H1 (cell line): ENCODE data around the gene INPP4A. TPM values are rescaled to one million over a fixed set of nuclear protein-coding genes. Genes with fewer than 3 reads are reported as not detected.

ENCODE experiments used
- CTCF ChIA-PET: fragments of 300-600 bp; sonication (Branson Sonifier 250); formaldehyde crosslinking; loops from one replicate; lab custom pipeline; 2021; ENCODE audit not compliant: partially characterized antibody; lab: Charles Lee
- POLR2A ChIA-PET: fragments of 300-600 bp; sonication (Branson Sonifier 250); formaldehyde crosslinking; loops from one replicate; lab custom pipeline; 2021; ENCODE audit warnings: inconsistent platforms; ENCODE audit not compliant: partially characterized antibody; lab: Charles Lee
- DNase-seq, 2 experiments: peaks; one replicate each; pipeline versions ENCODE4 v3.0.0 to v3.0.0-alpha.2; 2010 to 2022; ENCODE audit warnings: low spot score in 2 of 2, low read depth in 1 of 2, mixed read lengths in 1 of 2
- FAIRE-seq: peaks from 2 replicates; lab custom pipeline; 2011; peaks lifted over from hg19 to GRCh38; lab: Jason Lieb, UNC
- H2AFZ ChIP-seq: 2 replicates; pipeline ENCODE4 v1.8.1; 2012; ENCODE audit warnings: low read length, inconsistent platforms
- H2AK5ac ChIP-seq: 2 replicates; pipeline ENCODE4 v1.6.1; 2013; ENCODE audit warnings: low read depth, low read length
- H2BK120ac ChIP-seq: replicated peaks from 2 replicates; pipeline ENCODE3; 2013; ENCODE audit warnings: low read depth, low read length, inconsistent platforms
- H2BK12ac ChIP-seq: 2 replicates; pipeline ENCODE4 v1.6.1; 2013; ENCODE audit warnings: low read depth, low read length
- H2BK15ac ChIP-seq: 2 replicates; pipeline ENCODE4 v1.6.1; 2013; ENCODE audit warnings: low read length
- H2BK20ac ChIP-seq: 2 replicates; pipeline ENCODE4 v1.6.1; 2013; ENCODE audit warnings: low read length
- H2BK5ac ChIP-seq: 2 replicates; pipeline ENCODE4 v1.6.1; 2013; ENCODE audit warnings: low read depth, low read length
- H3K14ac ChIP-seq: 2 replicates; pipeline ENCODE4 v1.6.1; 2013; ENCODE audit warnings: inconsistent platforms; ENCODE audit not compliant: insufficient read length
- H3K18ac ChIP-seq: 2 replicates; pipeline ENCODE4 v1.6.1; 2013; ENCODE audit warnings: low read length; ENCODE audit errors: extremely low read depth
- H3K23ac ChIP-seq: 2 replicates; pipeline ENCODE4 v1.6.1; 2013; ENCODE audit warnings: inconsistent platforms; ENCODE audit not compliant: insufficient read length
- H3K23me2 ChIP-seq: 2 replicates; pipeline ENCODE4 v1.6.1; 2013; ENCODE audit warnings: low read depth, low read length
- H3K27ac ChIP-seq: 2 replicates; pipeline ENCODE4 v1.6.1; 2011; ENCODE audit warnings: low read depth, low read length, inconsistent platforms
- H3K27me3 ChIP-seq, 4 experiments: replicated peaks in 1 of 4; 1 replicate in 1 of 4; 2 replicates in 3 of 4; pipeline versions ENCODE4 v1.6.1 to v1.8.1; 2011 to 2013; ENCODE audit warnings: low read length in 3 of 4, mild to moderate bottlenecking in 3 of 4, inconsistent platforms in 2 of 4, mixed read lengths in 2 of 4, moderate library complexity in 1 of 4; ENCODE audit not compliant: control insufficient read depth in 3 of 4, insufficient read depth in 3 of 4; ENCODE audit errors: extremely low read depth in 1 of 4
- H3K36me3 ChIP-seq, 4 experiments: 2 replicates each; pipeline versions ENCODE4 v1.6.1 to v1.8.1; 2011 to 2013; ENCODE audit warnings: mild to moderate bottlenecking in 4 of 4, low read length in 3 of 4, moderate library complexity in 2 of 4, control low read depth in 1 of 4, inconsistent platforms in 1 of 4; ENCODE audit not compliant: insufficient read depth in 4 of 4, control insufficient read depth in 2 of 4
- H3K4ac ChIP-seq: replicated peaks from 2 replicates; pipeline ENCODE3; 2013; ENCODE audit warnings: low read length, low read depth, mixed read lengths, inconsistent platforms; ENCODE audit not compliant: insufficient read length
- H3K4me1 ChIP-seq, 4 experiments: replicated peaks in 1 of 4; 1 replicate in 1 of 4; 2 replicates in 3 of 4; pipeline versions ENCODE4 v1.6.1 to v1.8.1; 2011 to 2013; ENCODE audit warnings: low read length in 3 of 4, inconsistent platforms in 2 of 4, mixed read lengths in 1 of 4; ENCODE audit not compliant: insufficient read depth in 4 of 4, control insufficient read depth in 3 of 4
- H3K4me2 ChIP-seq, 2 experiments: 2 replicates each; pipeline versions ENCODE4 v1.6.1 to v1.8.1; 2011 to 2013; ENCODE audit warnings: low read depth in 2 of 2, low read length in 2 of 2, control low read depth in 1 of 2, inconsistent platforms in 1 of 2, mild to moderate bottlenecking in 1 of 2; ENCODE audit not compliant: insufficient read depth in 1 of 2
- H3K4me3 ChIP-seq, 4 experiments: fragments of 200-600, 300-600 bp in 1 of 4; sonication (generic), shearing (Covaris generic), sonication (Bioruptor Twin) in 1 of 4; 2 replicates each; pipeline versions ENCODE4 v1.5.1 to v1.8.1; 2011 to 2016; ENCODE audit warnings: low read length in 4 of 4, low read depth in 3 of 4, control low read depth in 2 of 4, inconsistent platforms in 2 of 4, mild to moderate bottlenecking in 2 of 4, mixed read lengths in 1 of 4, moderate library complexity in 1 of 4; ENCODE audit not compliant: insufficient read depth in 2 of 4; ENCODE audit errors: extremely low read depth in 1 of 4
- H3K56ac ChIP-seq: replicated peaks from 2 replicates; pipeline ENCODE3; 2013; ENCODE audit warnings: low read depth, mild to moderate bottlenecking, mixed read lengths, low read length, inconsistent platforms; ENCODE audit not compliant: insufficient read length
- H3K79me1 ChIP-seq: 2 replicates; pipeline ENCODE4 v1.6.1; 2013; ENCODE audit warnings: low read depth, low read length, control low read depth
- H3K79me2 ChIP-seq, 2 experiments: 2 replicates each; pipeline versions ENCODE4 v1.6.1 to v1.8.1; 2012 to 2013; ENCODE audit warnings: low read length in 2 of 2, mild to moderate bottlenecking in 2 of 2, inconsistent platforms in 1 of 2; ENCODE audit not compliant: insufficient read depth in 2 of 2, control insufficient read depth in 1 of 2
- H3K9ac ChIP-seq, 4 experiments: replicated peaks in 1 of 4; 1 replicate in 1 of 4; 2 replicates in 3 of 4; pipeline versions ENCODE4 v1.6.1 to v1.8.1; 2011 to 2013; ENCODE audit warnings: low read depth in 3 of 4, low read length in 3 of 4, control low read depth in 2 of 4, mild to moderate bottlenecking in 2 of 4, moderate library complexity in 2 of 4, inconsistent platforms in 1 of 4; ENCODE audit errors: extremely low read depth in 1 of 4
- H3K9me3 ChIP-seq, 2 experiments: 2 replicates each; pipeline versions ENCODE4 v1.6.1 to v1.8.1; 2012 to 2013; ENCODE audit warnings: mild to moderate bottlenecking in 2 of 2, moderate library complexity in 2 of 2, control low read depth in 1 of 2, inconsistent platforms in 1 of 2, low read depth in 1 of 2, low read length in 1 of 2, mixed read lengths in 1 of 2; ENCODE audit not compliant: insufficient read depth in 2 of 2
- H4K20me1 ChIP-seq, 2 experiments: replicated peaks in 1 of 2; 2 replicates each; pipeline versions ENCODE3 to v1.8.1; 2011 to 2013; ENCODE audit warnings: inconsistent platforms in 2 of 2, low read length in 2 of 2, mild to moderate bottlenecking in 1 of 2; ENCODE audit not compliant: insufficient read depth in 2 of 2, control insufficient read depth in 1 of 2
- H4K5ac ChIP-seq: 2 replicates; pipeline ENCODE4 v1.6.1; 2013; ENCODE audit warnings: low read length, low read depth, mixed read lengths, inconsistent platforms; ENCODE audit not compliant: insufficient read length
- H4K8ac ChIP-seq: 2 replicates; pipeline ENCODE4 v1.8.0; 2013; ENCODE audit warnings: mild to moderate bottlenecking, moderate library complexity, low read length, inconsistent platforms; ENCODE audit not compliant: insufficient read depth; ENCODE audit errors: extremely low read depth
- H4K91ac ChIP-seq: replicated peaks from 2 replicates; pipeline ENCODE3; 2013; ENCODE audit warnings: low read length, mixed read lengths, inconsistent platforms; ENCODE audit not compliant: insufficient read length
- EP300 ChIP-seq, 2 experiments: IDR thresholded peaks; 1 replicate in 1 of 2; 2 replicates in 1 of 2; pipeline ENCODE4 v1.6.1; 2011 to 2012; ENCODE audit warnings: low read depth in 2 of 2, low read length in 2 of 2, mild to moderate bottlenecking in 2 of 2, borderline replicate concordance in 1 of 2, inconsistent platforms in 1 of 2, moderate library complexity in 1 of 2
- FOSL1 ChIP-seq: IDR thresholded peaks from 2 replicates; pipeline ENCODE4 v1.6.1; 2011; ENCODE audit warnings: mild to moderate bottlenecking, low read depth, low read length, moderate library complexity; ENCODE audit not compliant: insufficient read depth
- MAFK ChIP-seq: IDR thresholded peaks from 2 replicates; pipeline ENCODE4 v1.6.1; 2012; ENCODE audit warnings: low read depth, mild to moderate bottlenecking, improper control_type of control experiment, low read length
- RFX5 ChIP-seq: IDR thresholded peaks from 2 replicates; pipeline ENCODE4 v1.6.1; 2011; ENCODE audit warnings: low read depth, low read length, improper control_type of control experiment, borderline replicate concordance
- WGBS, 2 experiments: shearing (Covaris generic) in 1 of 2; methylation state at CpG; one replicate each; pipeline versions ENCODE4 v1.1.6 to v1.1.7; 2013 to 2015; ENCODE audit warnings: low lambda C conversion rate in 2 of 2, mixed read lengths in 2 of 2, inconsistent platforms in 1 of 2, low coverage in 1 of 2, missing lambda C conversion rate in 1 of 2; ENCODE audit not compliant: insufficient replicate concordance in 2 of 2, insufficient coverage in 1 of 2, insufficient read length in 1 of 2; ENCODE audit errors: extremely low coverage in 1 of 2, missing lambda C conversion rate in 1 of 2; 5-methylcytosine and 5-hydroxymethylcytosine counted together
- polyA plus RNA-seq, 7 experiments: library from polyadenylated mRNA; depleted of rRNA in 3 of 7; stranded (reverse) in 5 of 7; unstranded in 2 of 7; fragments of >200 nt in 5 of 7; fragments of 200-250 nt in 2 of 7; gene quantifications; 1 replicate in 5 of 7; 2 replicates in 1 of 7; 4 replicates in 1 of 7; pipeline versions ENCODE4 v1.2.1 to v1.2.3, GENCODE V29; 2011 to 2013; ENCODE audit warnings: missing spikeins in 2 of 7, mixed read lengths in 2 of 7
- total RNA-seq: library from RNA; stranded (reverse); fragmentation: NEBNext Ultra II Directional; extraction: Animal tissue kit (Norgen Biotek cat#: 25700); gene quantifications from 2 replicates; pipeline ENCODE4 v1.2.1, GENCODE V29; 2021

The INPP4A gene
- total and polyA plus RNA-seq, 2 of the 8 experiments (the other 6 are each of a cell fraction or from before 2014, with no cell fraction given), result 25.6 to 34.3 TPM

- no peaks in the 10 kb centered on the region for H3K27me3 ChIP-seq
- no peak for TF ChIP-seq MAFK
- no peak for TF ChIP-seq EP300 (IDR thresholded peaks at IDR 0.05; ENCODE audit: borderline replicate concordance in 1 of 2, low read depth in 2 of 2, low read length in 2 of 2)
- no peak for TF ChIP-seq RFX5
- TF ChIP-seq FOSL1, result no peak
Measured at GRCh38 chr2:98517636-98518035, 73.0 kb downstream of the INPP4A start.

More at GRCh38 chr2:98517636-98518035, 73.0 kb downstream of the INPP4A start:
- H3K79me1 ChIP-seq, result peaks cover 7% of the 10 kb centered on the region; the same call in 1 of the 2 replicates
- 80% methylated on average over 2 of the region's 2 CpGs; no CpG with 5 or more reads in 1 of the 2 experiments for WGBS, 2 experiments
- H4K20me1 ChIP-seq, result peaks cover 2 to 4% of the 10 kb centered on the region in 2 experiments
- H4K5ac ChIP-seq, result no peak overlapping the region
- FAIRE-seq (no peak), DNase-seq (no peak)
- H2BK120ac ChIP-seq, result no peak overlapping the region
- H3K56ac ChIP-seq, result no peak overlapping the region
- ChIA-PET CTCF (interaction anchor here (0.9 to 3.1 kb wide), 3 partner anchors 10 to 764 kb away, joined by 3 to 7 read pairs (median 4); no protein-coding TSS in a partner anchor), POLR2A (no interaction called here)
- H3K14ac ChIP-seq, result no peak overlapping the region
- no peak overlapping the region for H2BK20ac ChIP-seq
- H3K4me2 ChIP-seq, result no peak overlapping the region
- no peak overlapping the region for H3K18ac ChIP-seq
- no peak overlapping the region for H2AK5ac ChIP-seq
- no peak overlapping the region for H2AFZ ChIP-seq
- H2BK12ac ChIP-seq, result no peak overlapping the region
- peaks cover 0 to 3% (median 0%) of the 10 kb centered on the region in 4 experiments; a peak in 4 of 8 replicates for H3K36me3 ChIP-seq
- no peak overlapping the region for H3K9ac ChIP-seq
- no peaks in the 10 kb centered on the region for H3K9me3 ChIP-seq
- no peak overlapping the region for H2BK5ac ChIP-seq
- H3K23me2 ChIP-seq, result no peaks in the 10 kb centered on the region
- no peak overlapping the region for H3K27ac ChIP-seq
- no peak overlapping the region for H3K23ac ChIP-seq
- H4K91ac ChIP-seq, result no peak overlapping the region
- no peak overlapping the region for H3K4ac ChIP-seq
- peaks cover 0 to 3% (median 0%) of the 10 kb centered on the region in 4 experiments; a peak in 3 of 7 replicates for H3K4me1 ChIP-seq
- H4K8ac ChIP-seq, result no peak overlapping the region
- H2BK15ac ChIP-seq, result no peak overlapping the region
- H3K4me3 ChIP-seq, result no peak overlapping the region
- peaks cover 0 to 37% of the 10 kb centered on the region in 2 experiments; a peak in 2 of 4 replicates for H3K79me2 ChIP-seq
